ENCODE measurements around the gene EHMT1.

Gene EHMT1

GRCh38 chr9:137683262-137683864 is 64.6 kb downstream of the EHMT1 start:
- peak overlapping the region; percentile 65; the same call in 1 of the 2 replicates for H3K27ac ChIP-seq
- TF ChIP-seq CTCF (conservative IDR thresholded peaks at IDR 0.05) = no peak

GRCh38 chr9:137685035-137685740 is 66.4 kb downstream of the EHMT1 start:
- H3K27ac ChIP-seq = no peak overlapping the region
- no peak for TF ChIP-seq CTCF (conservative IDR thresholded peaks at IDR 0.05)

- no peak for TF ChIP-seq CTCF (conservative IDR thresholded peaks at IDR 0.05)
- no peak overlapping the region; the same call in 1 of the 2 replicates for H3K27ac ChIP-seq
Measured at GRCh38 chr9:137685741-137686420, 67.1 kb downstream of the EHMT1 start.

- H3K27ac ChIP-seq = no peak overlapping the region
- TF ChIP-seq CTCF (conservative IDR thresholded peaks at IDR 0.05) = no peak
Measured at GRCh38 chr9:137688261-137688660, 69.5 kb downstream of the EHMT1 start.

- no peak for TF ChIP-seq CTCF (conservative IDR thresholded peaks at IDR 0.05)
- no peak overlapping the region; the same call in 1 of the 2 replicates for H3K27ac ChIP-seq
Measured at GRCh38 chr9:137688725-137689124, 69.9 kb downstream of the EHMT1 start.

GRCh38 chr9:137689745-137690529 is 71.1 kb downstream of the EHMT1 start:
- TF ChIP-seq CTCF (conservative IDR thresholded peaks at IDR 0.05) = no peak
- H3K27ac ChIP-seq = peak overlapping the region; percentile 73
